Subcutaneous abdominal adipose tissue (tissue), 5 donors: Measurements from ENCODE around the gene DCP1A.
"Not testable (repeated sequence)": the region's sequence is repeated elsewhere in the genome, so short reads cannot be mapped to it uniquely, and the experiment has no call there.

Source experiments
- H3K27ac ChIP-seq: one replicate; pipeline ENCODE4 v1.7.0; 2013; ENCODE audit warnings: low read depth, mild to moderate bottlenecking, inconsistent platforms, low read length, moderate library complexity
- H3K27me3 ChIP-seq, 5 donors: one replicate each; pipeline ENCODE4 v1.7.0; 2013; ENCODE audit warnings: low read length in 5 of 5, inconsistent platforms in 1 of 5; ENCODE audit not compliant: control insufficient read depth in 5 of 5, insufficient read depth in 4 of 5
- H3K36me3 ChIP-seq, 5 donors: one replicate each; pipeline ENCODE4 v1.7.0; 2013; ENCODE audit warnings: low read length in 5 of 5; ENCODE audit not compliant: control insufficient read depth in 5 of 5, insufficient read depth in 5 of 5
- H3K4me1 ChIP-seq, 5 donors: one replicate each; pipeline ENCODE4 v1.7.0; 2013; ENCODE audit warnings: low read length in 5 of 5, mild to moderate bottlenecking in 3 of 5, moderate library complexity in 1 of 5; ENCODE audit not compliant: control insufficient read depth in 5 of 5, insufficient read depth in 5 of 5
- H3K4me3 ChIP-seq, 5 donors: one replicate each; pipeline ENCODE4 v1.7.0; 2013; ENCODE audit warnings: low read length in 5 of 5, low read depth in 1 of 5
- H3K9ac ChIP-seq, 5 donors: one replicate each; pipeline ENCODE4 v1.7.0; 2013; ENCODE audit warnings: low read length in 5 of 5, mild to moderate bottlenecking in 4 of 5, moderate library complexity in 3 of 5
- H3K9me3 ChIP-seq, 5 donors: one replicate each; pipeline ENCODE4 v1.7.0; 2013; ENCODE audit warnings: low read length in 5 of 5; ENCODE audit not compliant: control insufficient read depth in 5 of 5
- donor health status: healthy.
- donor health status: healthy.
- donor health status: healthy.
- donor health status: healthy.
- donor health status: healthy.

DCP1A gene

DNA sequence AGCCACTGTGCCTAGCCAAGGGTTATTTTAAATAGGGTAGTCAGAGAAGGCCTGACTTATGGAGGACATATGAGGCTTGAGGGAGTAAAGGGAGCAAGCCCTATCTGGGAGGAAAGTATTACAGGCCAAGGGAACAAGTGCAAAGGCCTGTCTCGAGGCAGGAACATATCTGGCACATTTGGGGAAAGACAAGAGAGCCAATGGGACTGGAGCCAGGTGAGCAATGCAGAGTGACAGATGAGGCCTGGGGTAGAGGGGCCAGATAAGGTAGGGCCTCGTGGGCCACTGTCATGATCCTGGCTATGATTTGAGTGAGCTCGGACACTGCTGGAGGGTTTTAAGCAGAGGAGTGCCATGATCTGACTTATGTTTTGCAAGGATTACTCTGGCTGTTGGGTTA, 43.8 kb downstream of the DCP1A start:
- H3K4me3 ChIP-seq: peak overlapping the region in 1 of 5 donors; percentile 19
- H3K27me3 ChIP-seq: no peaks in the 10 kb centered on the region
- H3K36me3 ChIP-seq: peaks cover 10 to 55% (median 32%) of the 10 kb centered on the region in 5 donors
- peak overlapping the region in 1 of 5 donors; percentile 40 for H3K9ac ChIP-seq
- H3K27ac ChIP-seq: peak overlapping the region; percentile 66
- no peaks in the 10 kb centered on the region for H3K9me3 ChIP-seq
- peaks cover 0 to 26% (median 12%) of the 10 kb centered on the region in 5 donors for H3K4me1 ChIP-seq

DNA sequence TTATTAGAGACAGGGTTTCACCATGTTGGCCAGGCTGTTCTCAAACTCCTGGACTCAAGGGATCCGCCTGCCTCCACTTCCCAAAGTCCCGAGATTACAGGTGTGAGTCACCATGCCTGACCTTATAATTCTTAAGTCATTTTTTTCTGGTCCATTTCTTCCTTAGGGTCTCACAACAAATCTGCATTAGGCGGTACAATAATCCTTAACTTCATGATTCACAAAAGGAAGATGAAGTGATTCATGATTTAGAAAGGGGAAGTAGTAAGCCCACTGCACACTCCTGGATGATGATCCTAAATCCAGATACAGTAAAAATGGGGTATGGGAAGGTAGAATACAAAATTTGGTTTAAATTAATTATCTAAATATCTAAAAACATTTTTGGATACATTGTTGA, 46.5 kb downstream of the DCP1A start:
- Histone ChIP-seq H3K27me3 (no peaks in the 10 kb centered on the region), H3K4me3 (no peak overlapping the region), H3K9me3 (no peaks in the 10 kb centered on the region), H3K27ac (no peak overlapping the region), H3K9ac (no peak overlapping the region), H3K4me1 (peaks cover 0 to 15% (median 8%) of the 10 kb centered on the region in 5 donors), H3K36me3 (peaks cover 17 to 63% (median 34%) of the 10 kb centered on the region in 5 donors)

DNA sequence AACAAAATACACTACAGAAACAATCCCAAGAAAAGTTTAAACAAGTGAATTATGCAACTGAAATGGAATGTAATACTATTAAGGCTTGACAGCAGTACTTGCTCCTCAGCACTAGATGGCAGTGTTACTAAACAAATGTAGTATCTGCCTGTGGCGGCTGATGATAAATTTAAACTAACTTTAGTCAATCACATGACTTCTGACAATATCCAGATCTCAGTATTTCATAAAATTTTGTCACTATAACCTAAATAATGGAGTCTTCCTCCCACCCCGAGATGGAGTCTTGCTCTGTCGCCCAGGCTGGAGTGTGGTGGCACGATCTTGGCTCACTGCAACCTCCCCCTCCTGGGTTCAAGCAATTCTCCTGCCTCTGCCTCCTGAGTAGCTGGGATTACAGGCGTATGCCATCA, 47.7 kb downstream of the DCP1A start:
- H3K9me3 ChIP-seq, H3K4me3 ChIP-seq, H3K9ac ChIP-seq, H3K27me3 ChIP-seq: not testable (repeated sequence)
- Histone ChIP-seq H3K4me1 (peaks cover 0 to 13% (median 8%) of the 10 kb centered on the region in 5 donors), H3K27ac (peak overlapping the region; percentile 3), H3K36me3 (peaks cover 17 to 63% (median 39%) of the 10 kb centered on the region in 5 donors)

DNA sequence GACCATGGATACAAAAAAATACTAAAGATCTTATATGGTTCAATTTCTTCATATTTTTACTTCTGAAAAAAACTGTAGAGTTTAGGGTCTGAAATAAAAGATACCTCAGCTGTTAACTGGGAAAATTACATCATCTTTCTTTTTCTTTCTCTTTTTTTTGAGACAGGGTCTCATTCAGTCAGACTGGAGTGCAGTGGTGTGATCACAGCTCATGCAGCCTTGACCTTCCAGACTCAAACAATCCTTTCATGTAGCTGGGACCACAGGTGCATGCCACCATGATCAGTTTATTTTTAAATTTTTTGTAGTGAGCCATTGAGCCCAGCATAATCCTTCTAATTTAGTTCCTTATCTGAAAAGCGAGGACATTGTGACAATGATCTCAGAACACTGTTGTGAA, 51.9 kb downstream of the DCP1A start:
- no peaks in the 10 kb centered on the region for H3K27me3 ChIP-seq
- H3K4me3 ChIP-seq: no peak overlapping the region
- peaks cover 0 to 2% (median 0%) of the 10 kb centered on the region in 5 donors for H3K4me1 ChIP-seq
- no peak overlapping the region for H3K9ac ChIP-seq
- H3K9me3 ChIP-seq: no peaks in the 10 kb centered on the region
- H3K36me3 ChIP-seq: peaks cover 17 to 51% (median 42%) of the 10 kb centered on the region in 5 donors
- H3K27ac ChIP-seq: no peak overlapping the region

DNA sequence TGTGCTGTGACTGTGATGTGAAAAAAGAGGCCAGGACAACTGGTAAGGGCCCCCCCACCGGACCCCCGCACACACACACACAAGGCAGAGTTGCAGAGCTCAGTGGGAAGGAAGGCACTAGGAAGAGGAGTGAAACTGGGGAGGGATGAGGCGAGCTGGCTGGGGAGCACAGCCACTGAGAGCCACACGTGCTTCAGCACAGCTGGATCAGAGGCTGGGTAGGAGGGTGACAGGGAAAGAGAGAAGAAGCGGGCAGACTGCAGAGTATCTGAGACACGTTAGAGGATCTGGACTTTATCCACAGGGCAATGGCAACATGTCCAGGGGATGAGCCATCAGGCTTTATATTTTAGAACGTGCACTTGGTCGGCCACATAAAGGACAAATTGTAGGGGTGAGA, 53.5 kb downstream of the DCP1A start:
- H3K4me1 ChIP-seq: no peaks in the 10 kb centered on the region
- no peak overlapping the region for H3K4me3 ChIP-seq
- no peak overlapping the region for H3K9ac ChIP-seq
- H3K36me3 ChIP-seq: peaks cover 13 to 58% (median 41%) of the 10 kb centered on the region in 5 donors
- H3K9me3 ChIP-seq: no peaks in the 10 kb centered on the region
- no peak overlapping the region for H3K27ac ChIP-seq
- H3K27me3 ChIP-seq: no peaks in the 10 kb centered on the region

DNA sequence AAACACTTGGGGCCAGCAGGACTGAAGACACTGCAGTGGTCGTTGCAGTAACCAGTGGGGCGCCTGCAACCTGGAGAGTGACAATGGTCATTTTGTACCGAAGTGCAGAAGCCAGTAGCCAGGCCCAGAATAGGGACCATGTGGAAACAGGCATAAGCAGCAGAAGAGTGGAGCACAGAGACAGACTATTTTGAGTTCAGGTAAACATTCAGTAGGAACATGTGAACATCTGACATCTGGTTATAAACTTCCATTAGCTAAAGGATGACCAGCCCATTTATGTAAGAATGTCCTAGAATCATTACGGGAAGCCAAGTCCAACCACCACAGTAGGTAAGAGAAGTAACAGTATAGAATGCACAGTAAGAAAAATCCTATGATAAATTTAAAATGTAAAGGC, 59.1 kb downstream of the DCP1A start:
- H3K27me3 ChIP-seq: no peaks in the 10 kb centered on the region
- no peak overlapping the region for H3K27ac ChIP-seq
- H3K9me3 ChIP-seq: no peaks in the 10 kb centered on the region
- H3K9ac ChIP-seq: no peak overlapping the region
- H3K4me3 ChIP-seq: no peak overlapping the region
- H3K4me1 ChIP-seq: peaks cover 0 to 7% (median 0%) of the 10 kb centered on the region in 5 donors
- peaks cover 22 to 79% (median 60%) of the 10 kb centered on the region in 5 donors for H3K36me3 ChIP-seq

DNA sequence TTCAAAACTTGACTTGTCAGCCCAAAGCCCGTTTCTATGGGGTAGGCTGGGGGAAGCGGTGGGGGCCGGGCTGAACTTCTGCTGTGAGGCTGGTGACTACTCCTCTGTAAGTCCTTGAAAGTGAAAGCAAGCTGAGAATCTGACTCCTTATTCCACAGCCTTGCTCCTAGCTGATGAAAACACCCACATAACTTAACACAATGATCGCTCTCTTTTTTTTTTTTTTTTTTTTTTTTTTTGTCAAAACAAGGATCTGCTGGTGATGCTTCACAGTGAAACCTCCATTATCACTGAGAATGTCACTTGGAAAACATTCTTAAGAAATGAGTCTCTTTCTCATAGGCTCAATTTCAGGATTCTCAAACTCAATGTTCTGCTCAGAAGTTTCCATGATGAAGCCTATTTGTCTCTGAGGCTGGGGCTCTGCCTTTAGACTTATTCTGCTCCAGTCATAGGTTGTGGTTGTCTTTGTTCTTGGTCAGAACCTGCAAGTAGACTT, 60.2 kb downstream of the DCP1A start:
- Histone ChIP-seq H3K9ac (no peak overlapping the region), H3K4me1 (peaks cover 0 to 7% (median 0%) of the 10 kb centered on the region in 5 donors), H3K36me3 (peaks cover 27 to 79% (median 59%) of the 10 kb centered on the region in 5 donors), H3K9me3 (no peaks in the 10 kb centered on the region), H3K4me3 (no peak overlapping the region), H3K27me3 (no peaks in the 10 kb centered on the region), H3K27ac (no peak overlapping the region)

DNA sequence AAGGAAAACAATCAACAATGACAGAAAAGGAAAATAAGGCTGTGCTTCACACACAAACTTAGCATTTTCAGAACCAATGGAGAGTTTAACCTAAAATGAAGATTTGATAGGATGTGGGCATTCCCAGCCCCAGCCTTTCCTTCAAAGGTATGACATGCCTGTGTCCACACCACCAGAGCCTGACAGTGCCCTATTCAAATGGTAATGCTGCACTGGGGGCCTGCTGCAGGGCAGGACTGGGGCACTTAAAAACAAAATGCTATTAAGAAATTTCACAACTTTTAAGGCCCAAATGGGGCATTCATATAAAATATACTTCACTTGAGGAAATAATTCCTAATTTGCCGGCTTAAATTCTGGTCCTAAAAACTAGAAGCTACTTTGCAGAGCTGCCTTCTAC, 60.6 kb downstream of the DCP1A start:
- H3K4me1 ChIP-seq: peaks cover 0 to 7% (median 0%) of the 10 kb centered on the region in 5 donors
- no peaks in the 10 kb centered on the region for H3K27me3 ChIP-seq
- H3K9ac ChIP-seq: no peak overlapping the region
- H3K27ac ChIP-seq: no peak overlapping the region
- H3K36me3 ChIP-seq: peaks cover 27 to 74% (median 55%) of the 10 kb centered on the region in 5 donors
- H3K4me3 ChIP-seq: no peak overlapping the region
- no peaks in the 10 kb centered on the region for H3K9me3 ChIP-seq

DNA sequence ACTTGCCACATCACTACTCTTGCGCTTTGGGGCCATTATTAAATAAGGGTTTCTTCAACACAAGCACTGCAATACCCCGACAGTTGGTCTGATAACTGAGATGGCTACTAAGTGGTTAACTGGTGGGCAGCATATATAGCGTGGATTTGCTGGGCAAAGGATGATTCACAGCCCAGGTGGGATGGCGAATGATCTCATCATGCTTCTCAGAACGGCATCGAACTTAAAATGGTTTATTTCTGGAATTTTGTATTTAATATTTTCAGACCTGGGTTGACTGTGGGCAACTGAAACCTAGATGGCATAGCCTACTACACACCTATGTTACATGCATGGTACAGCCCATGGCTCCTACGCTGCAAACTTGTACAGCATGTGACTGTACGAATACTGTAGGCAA, 64.8 kb downstream of the DCP1A start:
- Histone ChIP-seq H3K9ac (no peak overlapping the region), H3K36me3 (peaks cover 20 to 51% (median 32%) of the 10 kb centered on the region in 5 donors), H3K27ac (no peak overlapping the region), H3K4me1 (peaks cover 0 to 7% (median 0%) of the 10 kb centered on the region in 5 donors), H3K9me3 (no peaks in the 10 kb centered on the region), H3K4me3 (no peak overlapping the region), H3K27me3 (no peaks in the 10 kb centered on the region)

DNA sequence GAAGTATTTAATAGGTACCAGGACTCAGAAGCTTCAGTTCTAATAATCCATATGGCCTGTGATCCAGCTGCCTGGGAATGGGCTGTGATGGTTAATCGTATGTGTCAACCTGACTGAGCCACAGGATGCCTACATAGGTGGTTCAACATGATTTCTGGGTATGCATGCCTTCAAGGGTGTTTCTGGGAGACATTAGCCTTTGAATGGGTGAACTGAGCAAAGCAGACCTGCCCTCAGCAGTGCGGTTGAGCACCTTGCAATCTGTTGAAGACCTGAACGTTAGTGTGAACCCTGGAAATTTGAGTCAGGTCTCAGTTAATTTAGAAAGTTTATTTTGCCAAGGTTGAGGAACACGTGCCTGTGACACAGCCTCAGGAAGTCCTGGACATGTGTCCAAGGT, 68.7 kb downstream of the DCP1A start:
- no peak overlapping the region for H3K4me3 ChIP-seq
- H3K9me3 ChIP-seq: no peaks in the 10 kb centered on the region
- no peaks in the 10 kb centered on the region for H3K27me3 ChIP-seq
- H3K27ac ChIP-seq: no peak overlapping the region
- peaks cover 3 to 18% (median 8%) of the 10 kb centered on the region in 5 donors for H3K36me3 ChIP-seq
- no peaks in the 10 kb centered on the region for H3K4me1 ChIP-seq
- H3K9ac ChIP-seq: no peak overlapping the region
